Stimulated activated CD8-positive, alpha-beta memory T cell treated with anti-CD3 and anti-CD28 coated beads, Interleukin-12 subunit alpha, Interleukin-12 subunit beta, amount 100 ng/mL, for 24 hours (primary cell): ENCODE data around the gene NUDT6.
"Not testable (repeated sequence)": the region's sequence is repeated elsewhere in the genome, so short reads cannot be mapped to it uniquely, and the experiment has no call there.

Experiments used
- DNase-seq: peaks from one replicate; pipeline ENCODE4 v3.0.0-alpha.2; 2020; ENCODE audit errors: extremely low read depth

The NUDT6 gene, protein sequence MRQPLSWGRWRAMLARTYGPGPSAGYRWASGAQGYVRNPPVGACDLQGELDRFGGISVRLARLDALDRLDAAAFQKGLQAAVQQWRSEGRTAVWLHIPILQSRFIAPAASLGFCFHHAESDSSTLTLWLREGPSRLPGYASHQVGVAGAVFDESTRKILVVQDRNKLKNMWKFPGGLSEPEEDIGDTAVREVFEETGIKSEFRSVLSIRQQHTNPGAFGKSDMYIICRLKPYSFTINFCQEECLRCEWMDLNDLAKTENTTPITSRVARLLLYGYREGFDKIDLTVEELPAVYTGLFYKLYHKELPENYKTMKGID

DNA sequence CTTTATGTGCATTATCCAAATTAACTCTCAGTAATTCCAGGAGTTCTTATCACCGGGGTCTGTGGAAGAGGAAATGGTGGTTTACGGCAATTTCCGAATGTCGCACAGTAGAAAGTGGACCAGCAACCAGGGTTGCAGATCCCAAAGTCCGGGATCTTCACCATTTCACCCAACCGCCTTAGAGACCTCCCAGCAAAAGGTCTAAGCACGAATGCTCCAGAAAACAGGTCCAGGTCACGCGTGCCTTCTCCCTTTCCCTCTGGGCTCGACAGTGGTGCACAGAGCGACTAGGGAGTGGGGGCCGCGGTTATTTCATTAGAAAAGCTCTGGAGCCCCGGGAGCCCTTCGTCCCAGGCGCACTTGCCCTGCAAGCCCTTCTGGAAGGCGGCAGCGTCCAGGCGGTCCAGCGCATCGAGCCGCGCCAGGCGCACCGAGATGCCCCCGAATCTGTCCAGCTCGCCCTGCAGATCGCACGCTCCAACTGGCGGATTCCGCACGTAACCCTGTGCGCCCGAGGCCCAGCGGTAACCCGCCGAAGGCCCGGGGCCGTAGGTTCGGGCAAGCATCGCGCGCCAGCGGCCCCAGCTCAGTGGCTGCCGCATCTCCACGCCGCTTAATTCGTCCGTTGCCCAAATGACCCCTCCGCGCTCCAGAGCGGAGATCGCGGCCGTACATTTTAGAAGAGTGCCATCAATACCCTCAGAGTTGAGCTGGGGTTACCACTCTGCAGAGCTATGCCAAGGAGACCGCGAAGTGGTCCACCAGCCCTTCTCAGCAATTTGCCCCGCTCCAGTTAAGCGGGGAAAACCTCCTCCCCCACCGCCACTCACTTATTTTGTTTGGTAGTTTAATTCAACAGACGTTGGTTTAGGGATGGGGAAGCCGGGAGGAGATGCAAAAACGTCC lies at the start of gene NUDT6:
Gene NUDT6 (minus strand): TSS at position 627 of the 906 bp plus-strand sequence. CDS start 25 bp downstream, at position 602.
- peak; percentile 1 for DNase-seq

DNA sequence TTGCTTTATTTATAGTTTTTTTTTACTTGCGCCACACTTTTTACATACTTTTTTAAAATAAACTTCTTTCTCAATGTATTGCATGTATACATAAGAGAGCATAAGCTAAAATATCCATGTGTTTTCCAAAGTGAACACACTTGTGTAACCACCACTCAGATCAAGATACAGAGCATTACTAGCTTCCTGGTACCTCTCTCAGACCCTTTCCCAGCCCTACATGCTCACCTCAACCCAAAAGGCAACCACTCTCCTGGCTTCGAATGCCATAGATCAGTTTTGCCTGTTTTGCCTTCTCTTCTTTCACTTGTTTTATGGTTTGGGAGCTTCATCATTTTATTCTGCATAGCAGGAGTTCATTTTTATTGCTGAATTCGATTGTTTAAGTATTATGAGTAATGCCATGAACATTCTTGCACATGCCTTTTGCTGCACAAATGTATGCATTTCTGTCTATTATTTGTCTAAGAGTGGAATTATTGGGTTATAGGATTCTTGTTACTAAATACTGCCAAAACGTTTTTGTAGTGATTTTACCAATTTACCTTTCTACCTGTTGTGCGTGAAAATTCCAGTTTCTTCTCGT lies 45.9 kb upstream of the NUDT6 start:
- no peak for DNase-seq

DNA sequence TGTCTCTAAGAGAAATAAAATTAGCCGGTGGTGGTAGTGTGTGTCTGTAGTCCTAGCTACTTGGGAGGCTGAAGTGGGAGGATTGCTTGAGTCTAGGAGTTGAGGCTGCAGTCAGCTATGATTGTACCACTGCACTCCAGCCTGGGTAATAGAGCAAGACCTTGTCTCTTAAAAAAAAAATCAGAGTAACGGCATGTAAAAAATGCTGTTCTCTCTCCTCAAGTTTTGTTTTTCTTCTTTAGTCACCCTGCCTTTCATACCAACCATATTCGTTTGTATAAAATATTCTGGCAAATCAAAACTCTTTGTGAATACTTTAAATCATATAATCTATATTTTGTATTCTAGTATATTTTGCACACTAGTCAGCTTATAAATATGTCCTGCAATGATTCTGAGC lies 44.8 kb upstream of the NUDT6 start:
- DNase-seq = no peak

DNA sequence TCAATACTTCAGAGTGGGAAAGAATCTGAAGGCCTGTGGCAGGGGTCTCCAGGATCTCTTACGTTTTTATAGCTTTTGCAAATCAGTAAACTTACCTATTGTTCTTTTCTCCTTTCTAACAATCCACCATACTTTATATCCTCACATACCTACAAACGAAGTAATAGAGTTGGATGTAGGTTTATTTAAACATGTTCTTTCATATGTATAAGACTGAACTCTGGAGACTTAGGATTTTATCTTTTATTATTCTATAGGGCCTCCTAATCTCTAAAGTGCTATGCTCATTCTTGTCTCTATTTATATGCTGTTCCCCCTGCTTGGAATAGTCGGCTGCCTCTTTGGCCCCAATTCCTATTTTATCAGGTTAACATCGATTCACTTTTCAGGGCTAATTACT lies 43.8 kb upstream of the NUDT6 start:
- no peak for DNase-seq

DNA sequence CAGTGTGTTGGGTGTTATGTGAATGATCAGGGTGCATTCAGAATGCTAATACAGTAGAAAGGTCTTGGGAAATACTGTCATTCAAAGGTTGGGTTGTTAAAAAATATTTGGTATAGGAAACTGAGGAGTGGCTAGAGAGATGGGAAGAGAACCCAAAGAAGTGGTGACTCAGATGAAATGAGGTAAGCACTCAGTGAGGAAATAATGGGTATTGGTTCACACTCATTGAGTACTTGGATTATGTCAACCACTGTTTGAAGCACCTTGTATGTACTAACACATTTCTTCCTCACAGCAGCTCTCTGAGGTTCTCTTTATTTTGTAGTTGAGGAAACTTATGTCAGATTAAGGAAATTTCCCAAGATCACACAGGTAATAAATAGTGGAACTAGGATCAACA lies 40.8 kb upstream of the NUDT6 start:
- DNase-seq = no peak

DNA sequence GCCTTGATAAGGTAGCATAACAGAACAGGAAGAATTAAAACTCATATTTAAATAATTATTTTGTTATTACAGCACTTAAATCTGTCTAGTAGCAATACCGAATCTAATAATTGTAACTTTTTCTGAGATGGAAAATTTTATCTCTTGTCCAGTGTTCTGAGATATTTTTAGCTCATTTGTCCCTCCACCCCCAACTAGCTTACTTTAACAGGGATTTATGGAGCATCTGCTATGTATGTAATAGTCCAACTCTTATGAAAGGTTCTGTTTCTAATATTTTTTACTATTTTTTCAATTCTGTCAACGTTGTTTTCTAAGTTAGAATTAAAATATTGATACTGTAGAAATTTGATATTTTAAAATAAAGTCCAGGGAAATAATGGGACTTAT lies 38.2 kb upstream of the NUDT6 start:
- DNase-seq = no peak

DNA sequence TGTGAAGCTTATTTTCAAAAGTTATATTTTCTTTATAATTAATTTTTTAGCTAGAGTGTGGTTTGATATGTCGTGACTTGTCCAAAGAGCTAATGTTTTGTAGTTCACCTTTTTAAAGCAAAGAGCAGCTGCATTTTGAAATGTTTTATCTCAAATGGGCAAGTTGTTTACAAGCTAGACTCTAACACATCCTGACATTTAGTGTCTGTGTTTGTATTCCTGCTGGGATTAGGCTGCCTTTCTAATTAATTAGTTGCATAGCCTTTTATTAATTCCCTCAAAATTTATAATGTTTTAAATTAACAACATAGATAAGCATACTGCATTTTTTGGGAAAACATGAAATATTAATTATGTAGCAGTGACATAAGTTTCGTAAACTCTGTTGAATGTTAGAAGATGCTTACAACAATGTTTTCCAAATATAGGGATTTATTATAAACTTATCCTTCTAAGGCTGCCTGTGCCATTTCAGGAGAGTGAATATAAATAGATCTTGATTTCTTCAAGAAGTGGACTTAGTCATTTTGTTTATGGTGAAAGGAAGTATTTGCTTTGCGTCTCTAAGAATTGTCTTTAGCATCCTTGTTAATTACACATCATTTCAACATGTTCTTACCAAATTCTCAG lies 37.7 kb upstream of the NUDT6 start:
- DNase-seq = no peak

DNA sequence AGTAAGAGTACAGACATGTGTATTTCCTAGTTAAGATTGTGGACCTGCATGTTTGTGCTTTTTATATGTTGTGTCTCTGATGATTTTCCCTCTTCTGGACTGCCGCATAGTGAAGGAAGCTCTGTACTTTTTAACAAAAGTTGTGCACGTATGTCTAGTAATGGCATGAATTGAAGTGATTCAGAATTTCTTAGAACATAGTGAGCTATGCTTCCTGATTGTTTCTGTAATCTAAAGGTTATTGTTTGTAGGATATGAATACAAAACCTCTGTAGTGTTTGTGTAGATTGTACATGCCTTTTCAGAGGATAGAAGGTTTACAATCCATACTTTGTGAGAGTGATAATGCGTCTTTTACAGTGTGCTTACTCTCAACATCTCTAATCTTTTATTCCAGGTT lies 37.0 kb upstream of the NUDT6 start:
- DNase-seq = no peak

DNA sequence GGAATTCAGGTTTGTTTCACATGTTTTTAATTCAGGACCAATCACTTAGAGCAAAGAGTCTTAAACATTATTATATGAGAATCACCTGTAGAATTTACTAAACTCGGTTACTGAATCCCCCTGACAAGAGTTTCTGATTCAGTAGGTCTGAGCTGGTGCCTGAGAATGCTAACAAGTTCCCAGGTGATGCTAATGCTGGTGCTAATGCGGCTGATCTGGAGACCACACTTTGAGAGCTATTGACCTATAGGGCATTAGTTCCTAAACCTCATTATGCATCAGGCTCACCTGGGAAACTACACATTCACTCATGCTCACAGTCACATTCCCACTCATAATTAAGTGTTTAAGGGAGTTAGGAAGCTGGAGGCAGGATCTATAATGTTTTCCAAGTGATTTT lies 36.1 kb upstream of the NUDT6 start:
- DNase-seq = no peak

DNA sequence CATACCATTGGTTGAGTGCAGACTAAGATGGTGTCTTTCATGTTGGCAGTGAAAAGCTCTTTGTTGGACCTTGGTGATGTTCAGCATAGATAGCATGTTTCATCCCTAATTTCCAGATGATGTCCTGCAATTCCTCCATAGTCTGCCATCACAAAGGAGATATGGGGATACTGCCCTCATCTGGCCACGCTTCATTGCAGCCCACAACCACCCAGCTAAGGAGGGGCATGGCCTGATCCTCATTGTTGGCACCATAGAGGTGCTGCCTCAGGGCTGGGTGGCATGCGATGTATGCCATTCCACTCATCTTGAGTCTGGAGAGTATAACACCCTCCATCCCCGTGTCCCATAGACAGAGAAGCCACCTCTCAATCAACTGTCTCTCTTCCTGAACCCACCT lies 31.5 kb upstream of the NUDT6 start:
- no peak for DNase-seq

DNA sequence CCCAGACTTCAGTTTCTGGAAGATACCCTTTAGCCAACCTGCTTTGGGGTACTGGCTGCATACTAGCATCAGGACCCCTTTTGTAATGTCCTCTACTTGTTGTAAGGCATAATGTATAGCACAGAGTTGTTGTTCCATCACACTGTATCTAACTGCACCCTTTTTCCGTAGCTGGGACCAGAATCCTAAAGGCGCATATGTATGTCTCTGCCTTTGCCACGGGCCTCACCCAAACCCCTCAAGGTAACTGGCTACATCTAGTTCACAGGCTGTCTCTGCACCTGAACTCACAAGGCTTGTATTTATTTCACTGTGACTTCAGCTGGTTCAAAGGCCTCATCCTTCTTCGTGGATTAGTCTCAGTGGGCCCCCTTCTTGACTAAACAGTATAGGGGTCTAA lies 29.6 kb upstream of the NUDT6 start:
- DNase-seq = no peak

DNA sequence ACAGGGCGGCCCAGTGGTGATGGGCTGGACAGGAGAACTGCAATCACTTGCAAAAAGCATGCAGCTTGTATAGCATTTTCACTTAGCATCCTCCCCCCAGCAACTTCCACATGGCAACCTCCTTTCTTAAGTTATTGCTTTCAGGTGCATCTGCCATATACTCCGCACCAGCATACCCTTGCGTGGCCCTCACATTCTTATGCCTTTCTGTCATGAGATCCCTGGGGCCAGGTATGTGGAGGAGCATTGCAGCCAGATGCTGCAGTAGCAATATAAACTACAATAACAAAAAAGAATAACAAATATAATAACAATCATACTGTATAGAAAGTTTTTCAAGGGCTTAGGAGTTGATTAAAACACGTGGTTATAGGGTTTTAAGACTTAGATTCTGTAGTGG lies 26.3 kb upstream of the NUDT6 start:
- no peak for DNase-seq

DNA sequence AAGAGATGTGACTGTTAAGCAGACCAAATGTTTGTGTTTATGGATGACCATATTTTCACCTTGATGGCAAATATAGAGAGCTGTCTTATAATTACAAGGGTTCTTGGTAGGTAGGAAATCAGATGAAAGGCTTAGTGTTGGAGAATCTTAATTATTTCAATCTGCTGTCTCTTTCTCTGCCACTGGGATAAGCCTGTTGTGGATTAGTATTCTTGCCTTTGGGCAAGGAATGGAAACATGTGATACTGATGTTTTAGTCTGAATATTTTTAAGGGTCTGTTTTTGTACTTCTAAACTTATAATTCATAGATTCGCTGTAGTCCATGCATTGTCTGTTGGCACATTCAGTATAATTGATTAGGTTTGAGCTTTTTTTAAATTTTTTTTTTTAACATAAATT lies 23.7 kb upstream of the NUDT6 start:
- DNase-seq = no peak

DNA sequence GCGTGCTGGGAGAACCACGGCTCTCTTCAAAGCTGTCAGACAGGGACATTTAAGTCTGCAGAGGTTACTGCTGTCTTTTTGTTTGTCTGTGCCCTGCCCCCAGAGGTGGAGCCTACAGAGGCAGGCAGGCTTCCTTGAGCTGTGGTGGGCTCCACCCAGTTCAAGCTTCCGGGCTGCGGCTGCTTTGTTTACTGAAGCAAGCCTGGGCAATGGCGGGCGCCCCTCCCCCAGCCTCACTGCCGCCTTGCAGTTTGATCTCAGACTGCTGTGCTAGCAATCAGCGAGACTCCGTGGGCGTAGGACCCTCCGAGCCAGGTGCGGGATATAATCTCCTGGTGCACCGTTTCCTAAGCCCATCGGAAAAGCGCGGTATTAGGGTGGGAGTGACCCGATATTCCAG lies 22.7 kb upstream of the NUDT6 start:
- DNase-seq = not testable (repeated sequence)

DNA sequence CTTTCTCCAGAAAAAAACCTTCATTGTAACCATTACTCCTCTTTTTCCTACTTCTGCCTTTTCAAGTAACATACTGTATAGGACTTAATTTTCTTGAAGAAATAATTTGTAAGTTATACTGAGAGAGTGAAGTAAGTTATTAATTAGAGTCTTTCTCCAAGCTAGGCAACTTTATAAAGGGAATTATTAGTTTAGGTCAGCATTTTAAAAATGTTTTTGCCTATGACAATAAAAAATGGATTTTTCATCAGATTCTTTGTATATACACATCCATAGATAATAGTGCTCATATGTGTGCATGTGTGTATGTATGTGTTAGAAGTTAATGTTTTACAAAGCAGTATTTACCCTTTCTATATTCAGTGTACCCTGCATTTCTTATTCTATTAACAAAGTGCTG lies 10.4 kb upstream of the NUDT6 start:
- DNase-seq = no peak

DNA sequence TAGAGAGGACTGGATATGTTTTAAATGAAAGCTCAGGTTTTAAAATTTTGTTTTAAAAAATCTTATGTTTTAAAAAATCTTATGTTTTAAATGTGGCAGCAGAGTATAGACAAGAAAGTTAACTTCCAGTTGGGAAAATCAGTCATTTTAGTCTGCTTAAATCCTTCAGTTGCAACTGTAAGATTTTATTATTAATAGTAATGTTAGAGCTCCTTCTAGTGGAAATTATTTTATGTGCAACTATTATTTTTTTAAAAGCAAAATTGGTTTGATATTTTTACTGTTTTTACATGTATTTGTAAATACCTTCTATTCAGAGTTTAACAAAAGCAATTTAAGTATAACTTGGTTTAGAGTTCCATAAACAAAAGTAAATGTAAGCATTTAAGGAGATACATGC lies 8.5 kb upstream of the NUDT6 start:
- no peak for DNase-seq

DNA sequence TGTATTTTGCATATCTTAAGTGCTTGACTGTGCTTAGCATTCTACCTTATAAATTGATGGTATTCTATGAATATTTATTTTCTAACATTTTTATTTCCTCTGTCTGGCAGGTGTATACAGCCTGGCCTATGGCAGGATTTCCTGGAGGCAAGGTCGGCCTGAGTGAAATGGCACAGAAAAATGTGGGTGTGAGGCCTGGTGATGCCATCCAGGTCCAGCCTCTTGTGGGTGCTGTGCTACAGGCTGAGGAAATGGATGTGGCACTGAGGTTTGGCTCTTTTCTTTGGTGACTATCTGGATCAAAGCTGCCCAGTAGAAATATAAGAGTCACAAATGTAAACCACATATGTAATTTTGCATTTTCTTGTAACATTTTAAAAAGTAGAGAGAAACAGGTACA lies 6.5 kb upstream of the NUDT6 start:
- no peak for DNase-seq

DNA sequence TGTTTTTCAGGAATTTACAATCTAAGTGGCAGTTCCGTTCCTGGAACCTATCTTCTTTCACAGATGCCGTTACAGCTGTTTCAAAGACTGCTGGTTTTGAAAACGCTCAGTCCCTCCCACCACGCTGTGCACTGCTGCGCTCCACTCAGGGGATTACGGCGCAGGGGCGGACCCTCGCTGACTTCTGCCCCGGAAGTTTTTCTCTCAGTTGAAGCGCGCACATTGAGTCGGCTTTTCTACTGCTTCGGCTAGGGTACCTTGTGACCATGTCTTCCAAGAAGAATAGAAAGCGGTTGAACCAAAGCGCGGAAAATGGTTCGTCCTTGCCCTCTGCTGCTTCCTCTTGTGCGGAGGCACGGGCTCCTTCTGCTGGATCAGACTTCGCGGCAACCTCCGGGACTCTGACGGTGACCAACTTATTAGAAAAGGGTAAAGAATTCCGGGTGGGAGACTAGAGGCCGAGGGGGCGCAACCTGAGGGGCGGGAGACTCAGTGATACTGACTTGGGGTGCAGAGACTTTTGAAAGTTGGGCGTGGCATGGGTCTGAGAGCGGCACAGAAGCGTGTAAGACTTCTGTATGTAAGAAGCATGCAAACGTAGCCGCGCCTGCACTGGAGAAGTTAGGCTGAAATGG lies 597 bp upstream of the NUDT6 start:
- peak; percentile 58 for DNase-seq

DNA sequence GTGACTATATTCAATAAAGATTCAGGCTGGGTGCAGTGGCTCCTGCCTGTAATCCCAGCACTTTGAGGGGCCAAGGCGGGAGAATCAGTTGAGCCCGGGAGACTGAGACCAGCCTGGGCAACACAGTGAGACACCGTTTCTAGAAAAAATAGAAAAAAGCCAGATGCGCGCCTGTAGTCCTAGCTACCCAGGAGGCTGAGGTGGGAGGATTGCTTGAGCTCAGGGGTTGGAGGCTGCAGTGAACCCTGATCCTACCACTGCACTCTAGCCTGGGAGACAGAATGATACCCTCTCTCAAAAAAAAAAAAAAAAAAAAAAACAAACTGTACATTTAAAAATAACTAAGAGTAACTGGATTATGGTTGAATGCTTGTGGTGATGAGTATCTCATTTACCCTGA lies 1.1 kb downstream of the NUDT6 start:
- DNase-seq = no peak

DNA sequence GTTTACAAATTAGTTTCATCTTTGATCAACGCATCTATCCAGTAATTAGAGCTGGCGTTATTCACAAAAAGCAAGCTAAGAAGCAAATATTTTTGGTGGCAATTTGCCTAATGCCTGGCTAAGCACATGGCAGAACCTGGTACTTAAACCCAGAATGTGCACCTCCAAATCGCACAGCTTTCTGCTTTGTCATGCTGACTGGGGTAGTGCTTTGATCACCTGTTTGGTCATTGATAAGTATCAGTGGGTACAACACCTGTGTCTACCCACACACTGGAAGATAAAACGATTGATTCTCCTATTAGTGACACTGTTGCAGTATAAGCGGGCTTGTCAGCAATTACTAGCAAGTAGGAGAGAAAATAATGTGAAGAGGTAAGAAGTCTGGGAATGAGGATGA lies 1.9 kb downstream of the NUDT6 start:
- DNase-seq = no peak

DNA sequence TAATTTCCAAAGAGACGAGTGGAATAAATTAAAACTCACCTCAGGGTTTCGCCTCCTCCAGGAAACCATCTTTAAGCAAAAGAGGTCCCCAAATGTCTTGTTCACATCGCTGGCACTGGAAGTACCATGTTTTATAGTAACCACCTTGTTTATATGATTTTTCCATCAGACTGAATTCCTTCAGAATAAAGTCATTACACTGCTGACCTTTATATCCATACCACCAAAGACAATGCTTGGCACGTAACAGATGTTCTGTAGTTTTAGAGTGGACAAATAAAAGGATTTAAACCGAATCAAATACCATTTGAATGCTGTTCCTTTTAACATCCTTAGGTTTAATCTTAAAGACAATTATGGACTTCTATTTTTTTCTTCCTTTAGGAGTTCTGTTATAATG lies 4.7 kb downstream of the NUDT6 start:
- no peak for DNase-seq

DNA sequence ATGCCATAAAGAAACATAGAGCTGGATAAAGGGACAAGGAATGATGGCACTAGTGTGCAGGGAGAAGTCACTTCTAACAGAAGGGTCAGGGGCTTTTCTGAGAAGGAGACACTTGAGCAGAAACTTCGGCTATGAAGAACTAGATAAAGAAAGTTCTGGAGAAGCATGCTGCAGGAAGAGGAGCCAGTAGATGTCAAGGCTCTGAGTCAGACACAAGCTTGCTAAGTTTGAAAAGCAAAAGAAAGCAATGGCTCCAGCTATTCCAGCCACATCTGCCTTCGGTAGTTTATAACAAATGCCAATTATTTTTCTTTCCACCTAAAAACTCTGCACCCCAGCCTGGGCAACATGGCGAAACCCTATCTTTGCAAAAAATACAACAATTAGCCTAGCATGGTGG lies 7.5 kb downstream of the NUDT6 start:
- DNase-seq = no peak
